Measurements from ENCODE around the gene RBPJ.
"Not testable (repeated sequence)": the region's sequence is repeated elsewhere in the genome, so short reads cannot be mapped to it uniquely, and the experiment has no call there.

- TF ChIP-seq CTCF (conservative IDR thresholded peaks at IDR 0.05); ZFX (IDR thresholded peaks at IDR 0.05): not testable (repeated sequence)
Measured at GRCh38 chr4:26359521-26359920, 38.7 kb downstream of the RBPJ start.
